ENCODE data around the gene ATOH1.

DNA sequence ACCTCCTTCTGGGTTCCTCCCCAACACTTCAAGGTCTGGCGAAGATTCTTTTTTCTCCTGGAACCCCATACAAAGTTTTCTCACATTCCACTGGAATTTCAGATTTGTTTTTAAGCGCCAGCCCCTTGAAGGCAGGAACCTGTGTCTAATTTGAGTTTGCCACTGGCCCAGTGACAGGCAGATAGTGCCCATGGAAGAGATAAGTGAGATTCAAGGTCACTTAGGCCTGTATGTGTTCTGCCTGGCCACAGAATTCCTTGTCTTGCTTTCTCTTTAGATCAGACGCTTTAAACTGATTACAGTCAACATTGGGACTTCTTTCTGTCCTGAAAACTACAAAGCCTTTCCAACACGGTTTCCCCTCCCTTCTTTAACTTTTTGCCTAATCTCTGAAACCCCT is 11.2 kb downstream of the ATOH1 start:
- TF ChIP-seq NFE2L2 (IDR thresholded peaks at IDR 0.05; ENCODE audit: low read depth, low read length) (no peak), POLR2A (IDR thresholded peaks at IDR 0.05; ENCODE audit: low read depth, low read length) (no peak), RFX5 (IDR thresholded peaks at IDR 0.05; ENCODE audit: low read depth, low read length) (no peak), MXI1 (IDR thresholded peaks at IDR 0.05; ENCODE audit: borderline replicate concordance, low read depth, low read length) (no peak), MAZ (IDR thresholded peaks at IDR 0.05; ENCODE audit: borderline replicate concordance, low read depth, low read length) (no peak), BHLHE40 (IDR thresholded peaks at IDR 0.05; ENCODE audit: low read depth, low read length) (no peak), RAD21 (IDR thresholded peaks at IDR 0.05; ENCODE audit: low read length) (no peak), CEBPB (IDR thresholded peaks at IDR 0.05; ENCODE audit: low read depth, low read length) (no peak), MAFK (IDR thresholded peaks at IDR 0.05; ENCODE audit: low read depth, low read length) (no peak)
- TF ChIP-seq, protein P1, sequence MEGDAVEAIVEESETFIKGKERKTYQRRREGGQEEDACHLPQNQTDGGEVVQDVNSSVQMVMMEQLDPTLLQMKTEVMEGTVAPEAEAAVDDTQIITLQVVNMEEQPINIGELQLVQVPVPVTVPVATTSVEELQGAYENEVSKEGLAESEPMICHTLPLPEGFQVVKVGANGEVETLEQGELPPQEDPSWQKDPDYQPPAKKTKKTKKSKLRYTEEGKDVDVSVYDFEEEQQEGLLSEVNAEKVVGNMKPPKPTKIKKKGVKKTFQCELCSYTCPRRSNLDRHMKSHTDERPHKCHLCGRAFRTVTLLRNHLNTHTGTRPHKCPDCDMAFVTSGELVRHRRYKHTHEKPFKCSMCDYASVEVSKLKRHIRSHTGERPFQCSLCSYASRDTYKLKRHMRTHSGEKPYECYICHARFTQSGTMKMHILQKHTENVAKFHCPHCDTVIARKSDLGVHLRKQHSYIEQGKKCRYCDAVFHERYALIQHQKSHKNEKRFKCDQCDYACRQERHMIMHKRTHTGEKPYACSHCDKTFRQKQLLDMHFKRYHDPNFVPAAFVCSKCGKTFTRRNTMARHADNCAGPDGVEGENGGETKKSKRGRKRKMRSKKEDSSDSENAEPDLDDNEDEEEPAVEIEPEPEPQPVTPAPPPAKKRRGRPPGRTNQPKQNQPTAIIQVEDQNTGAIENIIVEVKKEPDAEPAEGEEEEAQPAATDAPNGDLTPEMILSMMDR (conservative IDR thresholded peaks at IDR 0.05; ENCODE audit: low read depth, low read length) = no peak
- TF ChIP-seq, protein P2, sequence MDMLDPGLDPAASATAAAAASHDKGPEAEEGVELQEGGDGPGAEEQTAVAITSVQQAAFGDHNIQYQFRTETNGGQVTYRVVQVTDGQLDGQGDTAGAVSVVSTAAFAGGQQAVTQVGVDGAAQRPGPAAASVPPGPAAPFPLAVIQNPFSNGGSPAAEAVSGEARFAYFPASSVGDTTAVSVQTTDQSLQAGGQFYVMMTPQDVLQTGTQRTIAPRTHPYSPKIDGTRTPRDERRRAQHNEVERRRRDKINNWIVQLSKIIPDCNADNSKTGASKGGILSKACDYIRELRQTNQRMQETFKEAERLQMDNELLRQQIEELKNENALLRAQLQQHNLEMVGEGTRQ (IDR thresholded peaks at IDR 0.05; ENCODE audit: low read depth, low read length) = no peak
- TF ChIP-seq, protein P3, sequence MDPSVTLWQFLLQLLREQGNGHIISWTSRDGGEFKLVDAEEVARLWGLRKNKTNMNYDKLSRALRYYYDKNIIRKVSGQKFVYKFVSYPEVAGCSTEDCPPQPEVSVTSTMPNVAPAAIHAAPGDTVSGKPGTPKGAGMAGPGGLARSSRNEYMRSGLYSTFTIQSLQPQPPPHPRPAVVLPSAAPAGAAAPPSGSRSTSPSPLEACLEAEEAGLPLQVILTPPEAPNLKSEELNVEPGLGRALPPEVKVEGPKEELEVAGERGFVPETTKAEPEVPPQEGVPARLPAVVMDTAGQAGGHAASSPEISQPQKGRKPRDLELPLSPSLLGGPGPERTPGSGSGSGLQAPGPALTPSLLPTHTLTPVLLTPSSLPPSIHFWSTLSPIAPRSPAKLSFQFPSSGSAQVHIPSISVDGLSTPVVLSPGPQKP (IDR thresholded peaks at IDR 0.05; ENCODE audit: borderline replicate concordance, low read depth, low read length) = no peak

All from IMR-90 (cell line).